HCT116 (cell line): ENCODE measurements around the gene CES3. TPM values are rescaled to one million over a fixed set of nuclear protein-coding genes. Genes with fewer than 3 reads are reported as not detected.
"Not testable (repeated sequence)": the region's sequence is repeated elsewhere in the genome, so short reads cannot be mapped to it uniquely, and the experiment has no call there.

Experiments
- ATAC-seq: fragments of 200-7000 bp; cut with Tn5 transposase; 2 replicates; pipeline ENCODE4 v1.9.1; 2020; ENCODE audit warnings: mild to moderate bottlenecking, moderate library complexity
- BruUV-seq: library from RNA; stranded (reverse); fragments of 400-500 nt; replicated peaks from 2 replicates; lab custom pipeline; 2021; lab: Mats Ljungman, UMichigan
- CTCF ChIA-PET: fragments of 300-600 bp; sonication (Branson Sonifier 250); formaldehyde crosslinking; loops from one replicate; lab custom pipeline; 2021; ENCODE audit warnings: antibody characterized with exemption; lab: Charles Lee
- POLR2A ChIA-PET: fragments of 300-600, 350-600 bp; sonication (Branson Sonifier 250); formaldehyde crosslinking; loops from one replicate; lab custom pipeline; 2021; ENCODE audit warnings: antibody characterized with exemption; lab: Charles Lee
- RAD21 ChIA-PET, 2 experiments: fragments of 300-600 bp; sonication (Branson Sonifier 250); formaldehyde crosslinking; loops; one replicate each; lab custom pipeline; 2023; ENCODE audit warnings: low total read pairs in 2 of 2; ENCODE audit not compliant: uncharacterized antibody in 2 of 2, unreplicated experiment in 2 of 2, low non-redundant PET in 1 of 2; lab: Charles Lee
- DNase-seq: peaks from one replicate; pipeline ENCODE4 v3.0.0-alpha.2; 2010; ENCODE audit warnings: low read depth, low spot score
- H2AFZ ChIP-seq: fragments of 200-600 bp; shearing (Covaris generic), sonication (generic); 2 replicates; pipeline ENCODE4 v1.6.1; 2017; ENCODE audit warnings: low read depth, mixed run types, mixed read lengths, antibody characterized with exemption, low read length; ENCODE audit not compliant: poor library complexity, severe bottlenecking
- H3K27ac ChIP-seq: 2 replicates; pipeline ENCODE4 v1.5.1; 2012; ENCODE audit warnings: low read depth, low read length
- H3K27me3 ChIP-seq: fragments of 200-600 bp; sonication (generic); 2 replicates; pipeline ENCODE4 v1.6.1; 2016; ENCODE audit warnings: mixed run types, low read length, mixed read lengths; ENCODE audit not compliant: insufficient read depth
- H3K36me3 ChIP-seq, 2 experiments: fragments of 200-500 bp in 1 of 2; fragments of 200-600 bp in 1 of 2; sonication (Bioruptor generic) in 1 of 2; sonication (generic) in 1 of 2; 2 replicates each; pipeline versions ENCODE4 v1.5.1 to v1.6.1; 2014 to 2016; ENCODE audit warnings: low read length in 2 of 2, inconsistent platforms in 1 of 2, mixed read lengths in 1 of 2, mixed run types in 1 of 2; ENCODE audit not compliant: insufficient read depth in 2 of 2, control insufficient read depth in 1 of 2
- H3K4me1 ChIP-seq, 2 experiments: fragments of 200-600 bp in 1 of 2; sonication (generic) in 1 of 2; 2 replicates each; pipeline versions ENCODE4 v1.5.1 to v1.6.1; 2012 to 2017; ENCODE audit warnings: low read length in 2 of 2, inconsistent platforms in 1 of 2, mild to moderate bottlenecking in 1 of 2, mixed read lengths in 1 of 2, mixed run types in 1 of 2, moderate library complexity in 1 of 2; ENCODE audit not compliant: insufficient read depth in 2 of 2, control insufficient read depth in 1 of 2
- H3K4me2 ChIP-seq: fragments of 200-600 bp; sonication (generic); 2 replicates; pipeline ENCODE4 v1.6.1; 2017; ENCODE audit warnings: mixed run types, low read length, mixed read lengths
- H3K4me3 ChIP-seq, 2 experiments: fragments of 200-600 bp in 1 of 2; sonication (generic) in 1 of 2; replicated peaks in 1 of 2; 2 replicates each; pipeline ENCODE4 v1.5.1; 2011 to 2016; ENCODE audit warnings: low read length in 2 of 2, control low read depth in 1 of 2, low read depth in 1 of 2, mild to moderate bottlenecking in 1 of 2, mixed read lengths in 1 of 2, mixed run types in 1 of 2
- H3K79me2 ChIP-seq: fragments of 200-600 bp; sonication (generic); 2 replicates; pipeline ENCODE4 v1.6.1; 2017; ENCODE audit warnings: mild to moderate bottlenecking, mixed run types, low read length, moderate library complexity, mixed read lengths; ENCODE audit not compliant: insufficient read depth
- H3K9ac ChIP-seq: fragments of 200-600 bp; sonication (generic); 2 replicates; pipeline ENCODE4 v1.6.1; 2016; ENCODE audit warnings: low read length, mixed read lengths
- H3K9me2 ChIP-seq: fragments of 200-600 bp; sonication (generic), shearing (Covaris generic); 2 replicates; pipeline ENCODE4 v1.6.1; 2017; ENCODE audit warnings: mixed run types, mild to moderate bottlenecking, moderate library complexity; ENCODE audit not compliant: insufficient read depth
- H3K9me3 ChIP-seq, 2 experiments: fragments of 200-500 bp in 1 of 2; fragments of 200-600 bp in 1 of 2; sonication (Bioruptor generic) in 1 of 2; sonication (generic) in 1 of 2; 2 replicates each; pipeline ENCODE4 v1.6.1; 2014 to 2017; ENCODE audit warnings: low read length in 2 of 2, mixed read lengths in 2 of 2, inconsistent platforms in 1 of 2, low read depth in 1 of 2, mild to moderate bottlenecking in 1 of 2, mixed run types in 1 of 2, moderate library complexity in 1 of 2; ENCODE audit not compliant: control insufficient read depth in 1 of 2, insufficient read depth in 1 of 2
- H4K20me1 ChIP-seq: fragments of 200-600 bp; sonication (generic), shearing (Covaris generic); 2 replicates; pipeline ENCODE4 v1.6.1; 2017; ENCODE audit warnings: mixed run types, mild to moderate bottlenecking, moderate library complexity; ENCODE audit not compliant: insufficient read depth
- CTCF ChIP-seq, 3 experiments: fragments of 200-600 bp in 1 of 3; sonication (generic) in 1 of 3; IDR thresholded peaks in 2 of 3; conservative IDR thresholded peaks in 1 of 3; 2 replicates each; pipeline ENCODE4 v1.5.1; 2012 to 2017; ENCODE audit warnings: low read depth in 2 of 3, low read length in 2 of 3, antibody characterized with exemption in 1 of 3, borderline replicate concordance in 1 of 3, control low read depth in 1 of 3, mild to moderate bottlenecking in 1 of 3, mixed read lengths in 1 of 3, mixed run types in 1 of 3, moderate library complexity in 1 of 3; ENCODE audit not compliant: insufficient read depth in 1 of 3
- EGR1 ChIP-seq: IDR thresholded peaks from 2 replicates; pipeline ENCODE4 v1.6.1; 2012; ENCODE audit warnings: low read depth
- EZH2 ChIP-seq: fragments of 200-600 bp; sonication (generic); IDR thresholded peaks from 2 replicates; pipeline ENCODE4 v1.6.1; 2017; ENCODE audit warnings: antibody characterized with exemption, mixed run types
- FOSL1 ChIP-seq: IDR thresholded peaks from 2 replicates; pipeline ENCODE4 v1.6.1; 2012; ENCODE audit warnings: low read depth
- MAX ChIP-seq: IDR thresholded peaks from 2 replicates; pipeline ENCODE4 v1.6.1; 2012
- POLR2A ChIP-seq: IDR thresholded peaks from 2 replicates; pipeline ENCODE4 v1.7.0; 2011; ENCODE audit warnings: borderline replicate concordance; ENCODE audit not compliant: insufficient read depth, insufficient read length; ENCODE audit errors: extremely low read depth
- POLR2AphosphoS5 ChIP-seq: IDR thresholded peaks from 2 replicates; pipeline ENCODE4 v1.6.1; 2011; ENCODE audit warnings: mild to moderate bottlenecking, low read depth, low read length, moderate library complexity
- RAD21 ChIP-seq: IDR thresholded peaks from 2 replicates; pipeline ENCODE4 v1.6.1; 2012; ENCODE audit warnings: low read depth, mild to moderate bottlenecking
- REST ChIP-seq: IDR thresholded peaks from 2 replicates; pipeline ENCODE4 v1.6.1; 2012; ENCODE audit warnings: low read depth
- ZNF274 ChIP-seq: fragments of 200-500 bp; sonication (Bioruptor generic); IDR thresholded peaks from 2 replicates; pipeline ENCODE4 v1.6.1; 2014; ENCODE audit warnings: mild to moderate bottlenecking, low read depth, low read length, inconsistent platforms
- intact Hi-C: fragments of 100-400 bp; cut with micrococcal nuclease; formaldehyde crosslinking; loops from 2 replicates; pipeline ENCODE4 v1.10.0; 2022
- total RNA-seq: library from RNA; stranded (reverse); gene quantifications from one replicate; pipeline ENCODE4 v1.2.1, GENCODE V29; 2021; ENCODE audit not compliant: unreplicated experiment

Gene CES3
- total RNA-seq, 1 experiment from 2014 or later: 10.8 TPM

- no peak for TF ChIP-seq FOSL1
- TF ChIP-seq ZNF274: no peak
Observed at GRCh38 chr16:66943426-66944053, 17.5 kb upstream of the CES3 start (continued).

GRCh38 chr16:66944054-66944441 is 17.0 kb upstream of the CES3 start:
- Histone ChIP-seq H3K79me2 (peaks cover 4% of the 10 kb centered on the region; the same call in 1 of the 2 replicates), H3K9me3 (no peaks in the 10 kb centered on the region), H2AFZ (no peak overlapping the region), H4K20me1 (no peaks in the 10 kb centered on the region), H3K4me1 (peaks cover 0 to 6% of the 10 kb centered on the region in 2 experiments; a peak in 2 of 4 replicates), H3K27ac (no peak overlapping the region), H3K9me2 (no peaks in the 10 kb centered on the region), H3K4me3 (no peak overlapping the region), H3K27me3 (no peaks in the 10 kb centered on the region), H3K9ac (no peak overlapping the region), H3K36me3 (peaks cover 22 to 24% of the 10 kb centered on the region in 2 experiments; a peak in 3 of 4 replicates), H3K4me2 (no peak overlapping the region)
- TF ChIP-seq RAD21 (no peak), POLR2AphosphoS5 (no peak), EGR1 (no peak), CTCF (IDR thresholded peaks at IDR 0.05 in 2 of 3, conservative IDR thresholded peaks at IDR 0.05 in 1 of 3; ENCODE audit: borderline replicate concordance in 1 of 3, insufficient read depth in 1 of 3, low read depth in 2 of 3, low read length in 2 of 3) (no peak), REST (no peak), EZH2 (no peak), MAX (no peak), POLR2A (no peak)
- DNase-seq: no peak
- no TSS peak for BruUV-seq
- intact Hi-C loops: no loop called here
- ChIA-PET CTCF (interaction anchor here (0.5 to 1.2 kb wide), 4 partner anchors 17 to 224 kb away, joined by 3 to 4 read pairs (median 3); partner anchors contain the start of gene CES3), POLR2A (no interaction called here), RAD21 (no interaction called here)
- ATAC-seq: no peak

GRCh38 chr16:66944971-66945370 is 16.1 kb upstream of the CES3 start:
- peaks cover 13 to 20% of the 10 kb centered on the region in 2 experiments; a peak in 3 of 4 replicates for H3K36me3 ChIP-seq
- H3K79me2 ChIP-seq, CTCF ChIA-PET, H3K4me3 ChIP-seq, POLR2A ChIA-PET, DNase-seq, H3K9me3 ChIP-seq, BruUV-seq, H3K9ac ChIP-seq, H3K4me2 ChIP-seq, H3K4me1 ChIP-seq, H4K20me1 ChIP-seq, intact Hi-C loops, H3K27me3 ChIP-seq, RAD21 ChIA-PET, ATAC-seq, H3K9me2 ChIP-seq, H3K27ac ChIP-seq, H2AFZ ChIP-seq: not testable (repeated sequence)
